ENCODE results near the gene OXTR.

OXTR gene

DNA sequence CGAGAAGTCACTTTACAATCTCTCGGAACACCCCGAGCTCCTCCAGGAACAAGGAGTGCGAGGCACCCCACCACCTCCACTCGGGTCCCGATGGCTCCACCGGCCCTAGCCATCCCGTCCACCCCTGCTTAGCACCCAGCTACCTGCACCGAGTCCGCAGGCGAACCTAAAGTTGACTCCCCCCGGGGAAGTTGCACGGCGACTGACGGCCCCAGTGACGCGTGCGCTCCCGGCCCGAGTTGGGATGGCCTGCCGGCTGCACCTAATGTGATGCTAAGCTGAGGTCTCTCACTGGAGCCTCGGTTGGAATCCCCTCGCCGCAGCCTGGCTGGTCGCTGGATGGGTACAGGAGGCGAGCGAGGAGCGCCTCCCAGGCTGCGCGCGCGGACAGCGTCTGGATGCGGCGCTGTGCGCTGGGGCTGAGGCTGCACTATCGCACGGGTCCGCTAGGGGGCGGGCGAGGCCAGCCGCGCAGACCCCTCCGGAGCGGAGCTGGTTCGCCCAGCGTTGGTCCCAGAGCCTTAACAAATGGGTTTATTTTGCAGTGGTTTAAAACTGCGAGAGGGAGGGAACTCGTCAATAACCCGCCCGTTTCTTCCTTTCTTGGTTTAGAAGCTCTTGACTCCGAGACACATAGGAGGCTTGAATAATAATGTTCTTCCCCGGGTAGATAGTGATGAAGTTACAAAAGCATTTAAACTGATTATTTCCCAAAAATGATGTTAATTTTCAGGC is at the start of gene OXTR:
OXTR (minus strand) TSS at position 526 of the 735 bp plus-strand sequence. CDS start 1,426 bp downstream, outside the sequence.
- peak; percentile 95 for DNase-seq (ENCODE audit: low spot score)

DNA sequence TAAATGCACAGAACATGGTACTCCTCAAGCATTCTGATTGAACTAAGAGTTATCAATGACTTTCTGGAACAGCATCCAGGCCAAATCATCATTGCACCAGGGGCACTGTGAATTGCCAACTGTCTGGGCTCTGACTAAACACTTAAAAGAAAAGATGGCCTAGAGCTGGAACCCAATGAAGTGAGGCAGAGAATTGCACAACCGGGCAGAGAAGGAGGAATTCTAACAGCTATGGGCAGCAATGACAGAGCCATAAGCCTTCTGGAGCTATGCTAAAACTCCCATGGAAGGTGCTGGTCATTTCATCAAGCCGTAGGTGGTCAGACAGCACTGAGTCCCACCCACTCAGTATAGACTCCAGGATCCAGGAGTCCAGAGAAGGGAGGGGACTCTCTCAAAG is 48.1 kb upstream of the OXTR start:
- no peak for DNase-seq (ENCODE audit: low spot score)

- no peak for DNase-seq (ENCODE audit: low spot score)
These were observed 46.7 kb upstream of the OXTR start for GRCh38 chr3:8816106-8816505.

- no peak for DNase-seq (ENCODE audit: low spot score)
These were observed 44.0 kb upstream of the OXTR start for GRCh38 chr3:8813411-8813810.

GRCh38 chr3:8810561-8810960 is 41.1 kb upstream of the OXTR start:
- DNase-seq (ENCODE audit: low spot score) = no peak

DNA sequence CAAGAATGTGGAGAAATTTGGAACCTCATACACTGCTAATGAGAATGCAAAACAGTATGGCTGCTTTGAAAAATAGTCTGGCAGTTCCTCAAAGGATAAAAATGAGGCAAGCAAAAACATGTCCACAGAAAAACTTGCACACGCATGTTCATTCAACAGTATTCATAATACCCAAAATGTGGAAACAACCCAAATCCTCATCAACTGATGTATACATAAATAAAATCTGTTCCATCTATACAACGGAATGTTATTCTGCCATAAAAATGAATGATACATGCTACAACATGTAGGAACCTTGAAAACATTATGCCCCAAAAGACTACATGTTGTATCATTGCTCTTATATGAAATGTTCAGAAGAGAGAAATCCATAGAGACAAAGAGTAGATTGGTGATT is 36.4 kb upstream of the OXTR start:
- no peak for DNase-seq (ENCODE audit: low spot score)

GRCh38 chr3:8802256-8802655 is 32.8 kb upstream of the OXTR start:
- no peak for DNase-seq (ENCODE audit: low spot score)

DNA sequence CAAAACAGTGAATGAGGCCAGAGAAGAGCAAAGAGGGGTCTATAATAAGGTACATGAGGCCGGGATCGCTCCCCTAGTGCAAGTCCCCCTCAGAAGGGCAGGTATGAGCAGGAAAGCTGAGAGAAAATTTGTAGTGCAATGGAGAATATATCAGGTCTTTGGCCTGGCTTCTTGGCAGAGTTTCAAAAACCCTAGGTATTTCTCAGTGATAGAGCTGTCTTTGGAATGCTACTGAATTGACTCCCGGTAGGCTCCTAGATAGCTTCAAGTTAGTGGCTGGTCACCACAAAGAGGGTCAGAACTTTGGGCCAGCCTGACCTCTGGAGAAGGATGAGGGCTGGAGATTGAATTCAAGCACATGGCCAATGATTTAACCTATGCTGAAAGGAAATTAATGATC is 30.6 kb upstream of the OXTR start:
- no peak for DNase-seq (ENCODE audit: low spot score)

DNA sequence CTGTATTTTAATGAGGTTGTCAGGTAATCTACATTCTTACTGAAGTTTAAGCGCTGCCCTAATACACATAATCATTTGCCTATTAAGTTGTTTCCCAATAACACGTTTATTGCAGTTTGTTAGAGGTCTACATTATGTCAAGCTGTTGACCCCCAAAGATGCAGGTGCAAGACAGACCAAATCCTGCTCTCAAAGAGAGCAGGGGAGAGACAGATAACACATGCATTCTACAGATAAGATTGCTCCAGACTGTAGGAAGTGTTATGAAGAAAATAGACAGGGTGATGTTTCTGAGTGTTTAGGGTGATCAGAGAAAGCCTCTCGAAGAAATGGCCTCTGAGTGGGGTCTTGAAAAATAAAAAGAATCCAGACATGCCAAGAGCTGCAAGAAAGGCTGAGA is 24.8 kb upstream of the OXTR start:
- no peak for DNase-seq (ENCODE audit: low spot score)

DNA sequence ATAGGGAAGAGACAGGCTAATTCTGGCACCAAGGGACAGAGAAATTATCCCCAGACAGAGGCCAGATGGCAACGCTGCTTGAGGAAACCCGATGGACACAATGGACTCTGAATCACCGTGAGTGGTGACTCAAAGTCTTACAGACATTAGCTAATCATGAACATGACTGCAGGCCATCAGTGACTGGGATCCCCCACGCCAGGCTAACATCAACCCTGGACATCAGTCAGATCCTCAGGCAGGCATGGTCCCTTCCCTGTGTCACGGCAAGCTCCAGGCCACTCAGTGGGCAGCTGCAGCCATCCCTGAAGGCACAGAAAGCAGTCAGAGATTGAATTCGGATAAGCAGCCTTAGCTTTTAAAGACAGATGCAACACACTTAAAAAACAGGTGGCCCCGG is 23.8 kb upstream of the OXTR start:
- DNase-seq (ENCODE audit: low spot score) = peak; percentile 40

DNA sequence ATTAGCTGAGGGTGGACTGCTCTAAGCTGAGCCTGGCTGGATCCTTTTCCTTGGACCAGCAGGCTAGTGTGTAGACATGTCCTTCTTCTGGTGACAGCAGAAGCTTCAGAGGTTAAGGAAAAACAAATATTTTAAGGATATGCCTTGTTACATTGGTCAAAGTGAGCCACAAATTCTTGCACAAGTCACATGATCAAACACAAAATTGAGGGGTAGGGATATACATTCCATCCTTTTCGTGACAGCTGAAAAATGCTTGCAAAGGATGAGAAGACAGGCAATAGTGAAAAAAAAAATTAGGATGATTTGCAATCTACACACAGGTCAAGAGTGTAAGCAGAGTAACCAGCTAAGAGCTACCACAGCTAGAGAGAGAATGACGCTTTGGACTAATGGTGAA is 21.1 kb upstream of the OXTR start:
- DNase-seq (ENCODE audit: low spot score) = no peak

DNA sequence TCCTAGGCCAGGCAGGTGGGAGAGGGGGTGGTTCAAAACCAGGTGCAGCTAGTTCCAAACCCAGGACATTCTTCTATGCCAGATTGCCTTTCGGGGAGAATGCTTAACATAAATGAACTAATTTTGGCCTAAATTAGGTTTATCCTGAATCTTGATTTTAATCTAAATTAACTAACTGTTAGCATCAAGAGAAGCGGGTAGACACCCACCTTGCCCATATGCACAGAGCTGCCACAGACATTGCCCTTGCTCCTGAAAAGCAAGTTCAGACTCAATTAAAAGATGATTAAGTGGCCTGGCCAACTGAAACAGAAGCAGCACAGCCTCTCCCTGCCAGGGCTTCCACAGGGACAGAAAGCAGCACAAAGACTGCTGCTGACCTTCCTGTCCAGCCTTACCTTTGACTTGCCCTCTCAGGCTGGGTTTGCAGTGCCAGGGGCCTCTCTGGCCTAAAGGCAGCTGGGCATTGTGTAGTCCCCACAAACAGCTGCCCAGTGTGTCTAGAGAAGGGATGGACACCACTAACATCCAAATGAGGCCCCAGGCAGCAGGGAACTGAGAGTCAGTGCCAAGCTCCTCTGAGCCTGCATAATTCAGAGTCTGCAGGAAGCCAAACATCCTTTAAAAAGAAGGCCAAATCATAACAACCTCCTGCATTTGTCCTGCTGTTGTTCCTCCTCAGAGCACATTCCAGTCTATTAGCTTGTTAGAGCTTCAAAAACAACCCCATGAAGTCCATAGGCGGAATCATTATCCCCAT is 15.4 kb upstream of the OXTR start:
- DNase-seq (ENCODE audit: low spot score) = no peak

DNA sequence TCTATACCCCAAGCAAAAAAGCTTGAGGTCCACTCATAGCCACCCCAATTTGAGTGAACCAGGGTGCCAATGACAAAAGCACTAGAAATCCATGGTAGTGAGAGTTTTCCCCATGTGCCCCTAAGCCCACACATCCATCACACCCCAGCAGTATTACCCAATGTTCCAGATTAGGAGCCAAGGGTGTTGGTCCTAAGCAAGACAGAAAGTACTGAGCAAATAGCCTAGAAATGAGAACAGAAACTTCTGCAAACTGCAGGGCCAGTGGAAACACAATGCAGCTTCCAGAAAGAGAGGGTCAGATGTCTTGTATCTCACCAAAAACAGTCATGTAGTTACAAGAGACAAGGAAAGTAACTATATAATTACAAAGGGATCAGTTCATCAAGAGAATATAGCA is 10.9 kb upstream of the OXTR start:
- DNase-seq (ENCODE audit: low spot score) = no peak

- peak; percentile 2 for DNase-seq (ENCODE audit: low spot score)
These were observed 9.1 kb upstream of the OXTR start for GRCh38 chr3:8778475-8778874.

DNA sequence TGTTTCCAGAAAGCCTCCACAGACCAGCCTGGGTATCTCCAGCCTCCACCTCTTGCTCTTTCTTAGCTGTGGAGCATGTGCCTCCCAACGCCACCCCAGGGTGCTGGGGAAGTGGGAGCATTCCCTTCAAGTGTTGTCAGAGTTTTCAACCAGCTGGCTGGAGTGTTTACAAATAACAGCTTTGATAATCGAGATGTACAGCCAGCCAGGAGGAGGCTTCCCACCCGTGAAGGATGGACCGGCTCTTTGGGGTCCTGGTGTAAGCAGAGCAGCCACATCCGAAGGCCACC is 8.5 kb upstream of the OXTR start:
- DNase-seq (ENCODE audit: low spot score) = peak; percentile 10

DNA sequence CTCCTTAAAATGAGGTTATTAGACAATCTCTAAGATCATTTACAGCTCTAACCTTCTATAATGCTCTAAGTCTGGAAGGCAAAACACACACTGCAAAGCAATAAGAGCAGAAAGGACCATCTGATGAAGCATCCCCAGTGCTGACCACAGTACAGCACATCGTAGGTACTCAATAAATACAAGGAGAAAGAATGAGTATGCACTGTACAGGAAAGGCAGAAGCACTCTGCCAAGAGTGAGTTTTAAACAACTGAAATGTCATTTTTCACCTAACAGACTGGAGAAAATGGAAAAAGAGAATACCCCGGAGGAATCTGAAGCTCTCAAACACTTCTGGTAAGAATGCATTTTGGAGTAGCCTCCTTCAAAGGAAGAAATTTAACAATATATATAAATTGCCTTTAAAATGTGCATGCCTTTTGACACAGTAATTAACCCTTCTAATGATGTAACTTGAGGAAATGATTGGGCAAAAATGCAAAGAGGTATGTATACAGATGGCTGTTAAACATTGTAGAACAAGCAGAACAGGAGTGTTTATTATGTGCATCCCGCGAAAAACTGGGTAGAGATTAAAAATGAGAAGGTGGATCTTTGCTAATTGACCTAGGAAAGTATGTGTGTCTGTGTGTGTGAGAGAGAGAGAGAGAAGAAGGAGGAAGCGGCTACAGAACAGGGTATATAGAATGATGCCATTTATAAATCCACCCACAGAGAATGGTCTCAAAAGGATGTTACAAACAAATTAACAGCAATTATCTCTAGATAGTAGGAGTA is 8.0 kb upstream of the OXTR start:
- peak; percentile 2 for DNase-seq (ENCODE audit: low spot score)

- DNase-seq (ENCODE audit: low spot score) = peak; percentile 33
These were observed 7.0 kb upstream of the OXTR start for GRCh38 chr3:8776406-8776805.

- DNase-seq (ENCODE audit: low spot score) = no peak
These were observed 6.2 kb upstream of the OXTR start for GRCh38 chr3:8775602-8776001.

- DNase-seq (ENCODE audit: low spot score) = no peak
These were observed 5.8 kb upstream of the OXTR start for GRCh38 chr3:8775181-8775580.

DNA sequence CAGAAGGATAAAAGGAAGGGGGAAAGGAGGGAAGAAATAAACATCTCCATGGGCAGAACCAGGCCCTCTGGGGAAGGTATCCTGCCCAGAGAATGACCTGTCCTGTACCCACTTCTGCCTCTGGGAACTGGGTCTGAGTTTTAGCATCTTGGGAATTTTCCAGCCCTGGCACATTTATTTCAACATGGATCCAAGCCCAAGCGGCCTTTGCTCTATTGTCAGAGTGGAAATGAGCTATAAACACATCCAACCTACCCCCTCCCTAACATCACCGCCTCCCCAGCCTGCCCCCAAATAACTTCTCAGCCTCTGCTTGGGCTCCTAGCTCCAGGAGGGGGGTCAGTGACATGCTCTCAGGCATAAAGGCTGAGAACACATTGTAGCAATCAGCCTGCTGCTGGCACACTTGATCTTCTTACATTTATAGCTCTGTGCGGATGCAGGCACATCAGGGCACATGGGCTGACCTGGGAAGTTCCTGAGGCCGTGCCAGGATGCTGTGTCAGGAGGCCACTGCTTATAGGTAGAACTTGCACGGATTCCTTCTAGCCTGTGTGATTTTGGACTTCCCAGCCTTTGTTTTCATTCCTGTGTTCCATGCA is 4.6 kb upstream of the OXTR start:
- DNase-seq (ENCODE audit: low spot score) = peak; percentile 1

DNA sequence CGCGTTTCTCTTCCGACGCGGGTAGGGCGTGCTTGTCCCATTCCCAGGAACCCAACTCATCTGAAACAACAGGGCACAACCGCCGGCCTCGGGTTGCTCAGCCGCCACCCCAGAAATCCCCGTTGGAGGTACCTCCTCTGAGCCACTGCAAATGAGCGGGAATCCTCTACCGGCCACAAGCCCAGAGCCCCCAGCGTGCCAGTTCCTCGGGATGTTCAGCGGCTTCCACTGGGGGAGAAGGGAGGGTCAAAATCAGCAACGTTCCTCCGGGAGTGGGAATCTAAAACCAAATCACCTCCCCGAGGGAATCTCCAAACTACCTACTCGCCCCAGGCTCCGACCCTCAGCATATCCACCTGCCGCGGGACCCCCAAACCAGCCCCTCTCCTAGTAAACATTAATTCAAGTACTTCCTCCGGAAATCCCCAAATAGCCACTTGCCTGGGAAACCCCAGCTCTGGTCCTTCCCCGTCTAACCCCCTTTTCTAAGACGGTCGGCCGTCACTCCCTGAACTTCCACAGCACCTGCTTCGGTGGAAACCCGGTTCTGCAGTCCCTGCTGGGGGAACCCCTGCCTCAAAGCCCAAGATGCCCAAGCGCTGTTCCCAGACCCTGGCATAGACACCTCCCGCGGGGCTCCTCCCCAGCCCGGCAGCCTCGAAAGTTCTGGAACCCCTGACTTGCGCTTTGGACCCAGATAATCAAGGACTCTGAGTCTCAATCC is 887 bp downstream of the OXTR start:
- peak; percentile 39 for DNase-seq (ENCODE audit: low spot score)
